Measurements from ENCODE around the gene FAAH.

FAAH gene

DNA sequence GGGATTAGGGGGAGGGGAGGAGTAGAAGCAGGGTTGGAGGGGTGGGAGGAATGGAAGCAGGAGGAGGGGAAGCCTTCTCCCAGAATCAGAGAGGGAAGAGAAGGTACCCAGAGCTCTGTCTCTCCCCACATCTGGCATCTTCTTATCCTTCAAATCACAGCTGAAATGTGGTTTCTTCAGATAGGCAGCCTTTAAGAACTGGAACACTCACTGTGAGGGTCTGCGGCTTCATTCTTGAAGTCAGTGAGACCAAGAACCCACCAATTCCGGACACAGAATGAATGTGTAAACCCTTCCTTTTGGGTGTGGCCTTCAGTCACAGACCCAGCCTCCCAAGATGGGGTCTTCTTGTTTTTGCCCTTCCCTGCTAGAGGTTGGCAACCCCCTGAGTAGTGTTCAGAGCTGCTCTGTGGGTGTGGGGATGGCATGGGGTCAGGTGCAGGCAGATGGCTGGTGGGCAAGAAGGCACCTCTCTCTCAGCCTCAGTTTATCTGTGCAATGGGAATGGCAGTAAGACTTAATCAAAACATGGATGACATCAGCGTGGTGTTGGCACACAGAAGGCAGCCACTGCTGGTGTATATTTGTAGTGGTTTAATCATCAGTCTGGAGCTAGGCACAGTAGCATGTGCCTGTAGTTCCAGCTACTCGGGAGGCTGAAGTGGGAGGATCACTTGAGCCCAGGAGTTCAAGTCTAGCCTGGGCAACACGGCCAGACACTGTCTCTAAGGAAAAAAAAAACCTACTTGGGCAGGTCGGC lies 7.2 kb downstream of the FAAH start:
- DNase-seq, result peak; percentile 39 to 50 (median 45)

DNA sequence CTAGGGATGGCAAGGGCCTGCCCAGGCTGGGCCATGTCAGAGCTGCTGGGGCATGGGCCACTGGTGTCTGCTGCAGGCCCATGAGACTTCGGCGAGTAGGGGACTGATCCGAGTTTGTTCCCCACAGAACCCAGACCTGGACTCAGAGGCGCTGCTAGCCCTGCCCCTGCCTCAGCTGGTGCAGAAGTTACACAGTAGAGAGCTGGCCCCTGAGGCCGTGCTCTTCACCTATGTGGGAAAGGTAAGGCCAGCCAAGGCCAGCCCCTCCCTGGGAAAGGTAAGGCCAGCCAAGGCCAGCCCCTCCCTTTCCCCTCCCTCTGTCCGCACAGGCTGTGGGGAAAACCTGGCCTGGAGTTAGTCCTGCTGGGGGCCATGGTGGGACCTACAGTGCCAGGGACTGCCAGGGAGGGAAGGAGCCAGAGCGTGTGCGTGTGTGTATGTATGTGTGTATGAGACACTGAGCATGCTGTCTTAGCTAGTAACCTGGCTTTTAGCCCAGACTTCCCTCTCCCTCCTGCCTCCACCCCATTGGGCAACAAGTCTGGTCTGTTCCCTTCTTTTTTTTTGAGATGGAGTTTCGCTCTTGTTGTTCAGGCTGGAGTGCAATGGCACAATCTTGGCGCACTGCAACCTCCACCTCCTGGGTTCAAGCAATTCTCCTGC lies 8.0 kb downstream of the FAAH start:
- peak; percentile 83 to 86 (median 84) for DNase-seq

DNA sequence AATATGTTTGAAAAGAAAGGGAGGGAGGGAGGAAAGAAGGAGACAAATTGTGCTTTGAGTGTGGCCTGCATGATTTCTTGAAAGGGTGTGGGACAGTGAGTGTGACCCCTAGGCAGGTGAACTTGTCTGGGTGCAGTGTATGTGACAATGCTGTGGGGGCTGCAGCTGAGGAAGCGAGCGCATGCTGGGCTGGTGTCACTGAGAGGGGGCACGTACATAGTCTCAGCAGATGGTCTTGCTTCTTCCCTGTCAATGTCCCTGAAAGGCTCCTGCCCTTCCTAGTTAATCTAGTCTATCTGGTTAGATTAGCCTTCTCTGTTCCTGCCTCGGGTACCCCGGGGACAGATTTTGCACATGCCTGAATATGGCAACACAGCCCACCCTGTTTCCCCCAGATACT lies 9.8 kb downstream of the FAAH start:
- DNase-seq, result no peak

DNA sequence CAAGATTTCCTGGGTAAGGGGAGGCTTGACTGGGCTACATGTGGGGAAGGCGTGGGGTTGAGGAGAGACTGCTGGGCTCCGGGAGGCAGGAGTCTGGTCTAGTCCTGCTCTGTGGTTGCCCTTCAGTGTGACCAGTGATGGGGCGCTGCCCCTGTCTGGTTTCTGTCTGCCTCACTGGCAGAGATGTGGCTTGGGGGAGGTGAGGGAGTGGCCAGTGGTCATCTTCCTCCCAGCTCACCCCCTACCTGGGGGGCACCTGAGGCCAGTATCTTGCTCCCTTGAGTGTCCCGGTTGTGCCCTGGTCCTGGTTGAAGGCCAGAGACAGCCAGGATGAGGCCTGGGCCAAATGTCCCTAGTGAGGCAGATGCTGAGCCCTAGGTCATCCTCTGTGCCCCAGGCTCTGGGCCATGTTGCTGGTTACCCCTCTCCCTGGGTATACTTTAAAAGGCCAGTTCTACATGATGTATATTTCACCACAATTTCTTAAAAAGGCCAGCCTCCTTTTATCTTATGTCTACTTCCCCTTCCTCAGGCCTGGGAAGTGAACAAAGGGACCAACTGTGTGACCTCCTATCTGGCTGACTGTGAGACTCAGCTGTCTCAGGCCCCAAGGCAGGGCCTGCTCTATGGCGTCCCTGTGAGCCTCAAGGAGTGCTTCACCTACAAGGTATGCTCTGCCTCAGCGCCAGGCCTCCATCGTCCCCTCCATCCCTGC lies 10.5 kb downstream of the FAAH start:
- peak; percentile 21 to 53 (median 37) for DNase-seq

DNA sequence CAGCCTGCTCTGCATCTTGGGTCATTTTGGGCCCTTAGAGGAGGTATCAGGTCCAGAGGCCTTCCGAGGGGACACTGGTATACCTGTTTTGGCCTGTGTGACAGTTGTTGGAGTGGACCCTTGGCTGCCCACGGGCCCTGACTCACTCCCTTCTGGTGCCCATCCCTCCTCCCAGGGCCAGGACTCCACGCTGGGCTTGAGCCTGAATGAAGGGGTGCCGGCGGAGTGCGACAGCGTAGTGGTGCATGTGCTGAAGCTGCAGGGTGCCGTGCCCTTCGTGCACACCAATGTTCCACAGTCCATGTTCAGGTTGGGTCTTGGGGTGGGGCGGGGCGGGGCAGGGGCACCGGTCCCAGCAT lies 11.1 kb downstream of the FAAH start:
- DNase-seq, result no peak

DNA sequence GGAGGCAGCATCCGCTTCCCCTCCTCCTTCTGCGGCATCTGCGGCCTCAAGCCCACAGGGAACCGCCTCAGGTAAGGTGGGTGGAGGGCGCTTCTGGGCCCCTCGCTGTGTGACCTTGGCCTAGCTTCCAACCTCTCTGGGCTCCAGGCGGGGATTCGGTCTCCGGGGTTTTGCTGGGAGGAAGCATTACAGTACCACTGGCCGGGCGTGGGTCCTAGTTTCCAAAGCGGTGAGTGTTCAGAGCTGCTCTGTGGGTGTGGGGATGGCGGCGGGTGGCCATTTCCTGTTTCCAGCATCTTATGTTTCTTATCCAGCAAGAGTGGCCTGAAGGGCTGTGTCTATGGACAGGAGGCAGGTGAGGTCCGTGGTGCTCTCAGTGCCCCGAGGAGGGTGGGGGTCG lies 11.6 kb downstream of the FAAH start:
- DNase-seq, result peak in 1 of 3 donors; percentile 18

DNA sequence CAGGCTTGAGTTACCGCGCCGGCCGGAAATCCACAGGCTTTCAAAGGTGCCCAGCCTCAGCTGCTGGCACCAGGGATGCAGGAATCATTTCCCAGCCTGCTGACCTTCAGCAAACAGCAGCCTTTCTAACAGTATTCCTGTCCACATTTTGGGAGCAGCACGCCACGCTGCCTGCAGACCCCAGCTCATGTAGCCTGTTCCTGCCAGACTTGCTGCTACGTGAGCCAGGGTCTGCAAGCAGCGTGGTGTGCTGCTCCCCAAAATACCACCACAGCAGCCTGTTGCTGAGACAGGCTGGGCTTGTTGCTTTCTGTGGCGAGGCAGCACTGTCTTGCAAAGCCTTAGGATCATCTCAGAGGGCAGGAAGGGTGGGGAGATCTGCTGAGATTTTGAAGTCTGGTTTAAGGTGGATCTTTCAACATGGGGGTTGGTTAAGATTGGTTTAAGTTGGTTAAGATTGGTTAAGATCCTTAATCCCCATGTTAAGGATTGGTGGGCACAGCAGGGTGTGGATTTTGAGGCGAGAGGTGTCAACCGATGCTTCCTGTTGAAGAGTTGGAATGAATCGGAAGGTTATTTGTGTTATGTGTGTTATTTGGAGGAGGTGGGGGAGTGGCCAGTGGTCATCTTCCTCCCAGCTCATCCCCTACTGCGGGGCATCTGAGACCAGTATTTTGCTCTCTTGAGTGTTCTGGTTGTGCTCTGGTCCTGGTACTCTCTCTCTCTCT lies 12.9 kb downstream of the FAAH start:
- no peak for DNase-seq

DNA sequence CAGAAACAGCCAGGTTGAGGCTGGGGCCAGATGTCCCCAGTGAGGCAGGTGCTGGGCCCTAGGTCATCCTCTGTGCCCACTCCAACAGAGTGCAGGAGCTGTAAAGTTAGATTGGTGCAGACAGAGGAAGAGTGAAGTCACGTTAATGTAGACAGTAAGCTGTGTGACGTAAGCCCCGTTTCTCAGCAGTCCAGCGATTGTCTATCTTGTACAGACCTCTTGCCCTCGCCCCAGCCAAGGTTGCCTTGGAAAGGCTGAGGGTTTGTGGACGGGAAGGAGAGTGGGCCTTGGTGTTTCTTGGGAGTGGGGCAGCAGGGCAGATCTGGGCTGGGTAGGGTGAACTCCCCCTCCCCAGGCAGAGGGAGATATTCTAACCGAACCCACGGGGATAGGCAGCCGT lies 13.5 kb downstream of the FAAH start:
- no peak for DNase-seq

DNA sequence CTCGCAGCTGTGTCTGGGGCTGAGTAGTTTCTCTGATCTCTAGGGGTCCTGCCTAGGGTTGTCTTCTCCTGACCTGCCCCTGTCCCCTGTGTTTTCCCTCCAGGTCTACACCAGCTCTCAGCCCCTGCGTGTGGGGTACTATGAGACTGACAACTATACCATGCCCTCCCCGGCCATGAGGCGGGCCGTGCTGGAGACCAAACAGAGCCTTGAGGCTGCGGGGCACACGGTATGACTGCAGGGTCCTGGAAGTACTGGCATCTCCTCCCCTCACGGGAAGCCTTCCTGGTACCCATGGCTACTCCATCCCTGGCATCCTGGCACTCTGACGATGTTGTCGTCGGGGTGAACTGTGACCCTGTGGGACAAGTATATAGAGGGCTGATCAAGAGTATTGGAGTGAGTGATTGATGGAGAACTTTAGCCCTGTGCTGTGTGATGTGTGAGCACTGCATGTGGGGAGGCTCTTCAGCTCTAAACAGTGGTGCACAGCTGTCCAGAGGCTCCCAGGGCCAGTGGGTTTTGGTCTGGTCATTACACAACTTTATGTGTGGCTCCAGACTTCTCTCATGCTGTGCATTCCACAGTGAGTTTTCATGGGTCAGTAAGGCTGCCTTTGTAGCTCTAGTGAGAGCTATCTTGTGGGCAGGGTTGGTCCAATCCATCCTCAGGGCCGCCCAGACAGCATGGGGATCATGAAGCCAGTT lies 14.4 kb downstream of the FAAH start:
- DNase-seq, result no peak

DNA sequence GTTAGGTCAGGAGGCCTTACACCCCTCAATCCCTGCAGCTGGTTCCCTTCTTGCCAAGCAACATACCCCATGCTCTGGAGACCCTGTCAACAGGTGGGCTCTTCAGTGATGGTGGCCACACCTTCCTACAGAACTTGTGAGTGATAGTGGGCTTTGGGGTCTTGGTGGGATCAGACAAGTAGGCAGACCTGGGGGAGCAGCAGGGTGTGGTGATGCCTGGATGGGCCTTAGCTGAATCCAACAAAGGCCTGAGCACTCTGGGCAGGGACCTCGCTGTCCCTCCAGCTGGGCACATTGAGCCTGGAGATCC lies 14.9 kb downstream of the FAAH start:
- DNase-seq, result no peak

DNA sequence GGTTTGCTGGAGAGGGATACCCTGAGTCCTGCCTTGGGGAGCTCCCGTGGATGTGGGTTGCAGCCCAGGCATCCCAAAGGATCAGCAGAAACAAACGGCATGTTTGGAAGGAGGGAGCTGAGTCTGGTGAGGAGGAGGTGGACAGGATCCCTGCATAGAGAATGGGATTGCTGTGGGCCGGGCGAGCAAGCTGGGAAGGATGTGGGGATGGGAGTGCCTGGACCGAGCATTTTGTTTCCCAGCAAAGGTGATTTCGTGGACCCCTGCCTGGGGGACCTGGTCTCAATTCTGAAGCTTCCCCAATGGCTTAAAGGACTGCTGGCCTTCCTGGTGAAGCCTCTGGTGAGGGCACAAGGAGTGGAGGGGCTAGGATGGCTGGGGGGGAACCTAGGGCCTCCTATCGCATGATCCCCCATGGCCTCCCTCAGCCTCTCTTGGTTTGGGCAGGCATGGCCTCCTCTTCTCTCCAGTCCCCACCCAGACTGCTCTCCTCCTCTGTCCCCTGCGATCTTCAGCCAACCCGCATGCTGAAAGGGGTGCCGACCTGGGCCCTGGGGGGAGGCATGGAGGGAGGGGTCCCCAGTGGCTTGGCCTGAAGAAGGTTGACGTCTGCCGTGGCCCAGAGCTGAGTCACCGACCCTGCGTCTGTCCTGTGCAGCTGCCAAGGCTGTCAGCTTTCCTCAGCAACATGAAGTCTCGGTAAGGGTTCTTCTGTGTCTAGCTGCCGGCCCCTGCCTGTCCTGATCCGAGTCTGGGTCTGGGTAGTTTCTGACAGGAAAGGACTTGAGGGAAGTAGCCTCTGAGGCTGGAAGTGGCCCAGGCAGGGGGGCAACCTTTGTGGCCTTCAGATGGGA lies 16.3 kb downstream of the FAAH start:
- no peak for DNase-seq

DNA sequence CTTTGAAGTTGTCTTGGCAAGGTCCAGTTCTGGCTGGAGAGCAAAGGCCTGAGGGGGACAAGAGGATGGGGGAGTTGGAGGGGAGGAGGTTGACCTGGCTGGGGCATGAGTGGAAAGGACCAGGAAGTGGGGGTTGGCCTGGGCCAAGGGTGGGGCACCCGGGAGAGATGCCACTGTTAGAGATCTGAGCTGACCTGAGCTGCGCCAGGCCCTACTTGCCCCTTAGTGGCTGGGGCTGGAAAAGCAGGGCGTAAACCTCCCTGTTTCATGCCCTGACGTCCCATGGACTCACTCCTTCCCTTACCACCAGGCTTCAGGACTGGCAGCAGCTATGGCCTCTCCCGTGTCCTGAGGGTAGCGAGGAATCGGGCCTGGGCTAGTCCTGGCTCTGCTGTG lies 16.9 kb downstream of the FAAH start:
- DNase-seq, result no peak

DNA sequence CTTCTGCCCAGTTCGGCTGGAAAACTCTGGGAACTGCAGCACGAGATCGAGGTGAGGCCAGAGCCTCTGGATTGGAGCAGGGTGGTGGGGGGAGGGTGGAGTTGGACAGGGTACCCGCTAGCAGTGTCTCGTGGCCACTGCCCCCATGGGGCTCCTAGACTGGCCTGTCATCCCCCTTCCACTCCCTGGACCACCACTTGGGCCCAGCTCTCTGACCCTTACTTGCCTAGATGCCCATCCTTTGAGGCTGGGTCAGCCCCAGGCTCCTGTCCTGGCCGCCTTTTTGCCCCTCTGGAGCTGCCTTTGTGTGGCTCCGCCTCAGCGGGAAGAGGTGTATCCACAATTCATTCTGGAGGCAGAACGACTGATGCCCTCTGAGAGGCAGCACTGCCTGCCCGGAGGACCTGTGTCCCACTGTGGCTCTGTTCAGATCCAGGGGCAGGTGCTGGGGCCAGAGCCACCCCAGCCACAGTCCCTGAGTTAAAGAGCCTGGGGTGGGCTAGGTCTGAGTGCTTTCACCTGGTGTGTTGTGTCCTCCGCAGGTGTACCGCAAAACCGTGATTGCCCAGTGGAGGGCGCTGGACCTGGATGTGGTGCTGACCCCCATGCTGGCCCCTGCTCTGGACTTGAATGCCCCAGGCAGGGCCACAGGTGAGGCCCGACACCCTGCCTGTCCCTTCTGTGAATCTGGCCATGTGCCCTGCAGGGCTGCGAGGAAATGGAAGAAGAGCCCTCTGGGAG lies 17.7 kb downstream of the FAAH start:
- no peak for DNase-seq

DNA sequence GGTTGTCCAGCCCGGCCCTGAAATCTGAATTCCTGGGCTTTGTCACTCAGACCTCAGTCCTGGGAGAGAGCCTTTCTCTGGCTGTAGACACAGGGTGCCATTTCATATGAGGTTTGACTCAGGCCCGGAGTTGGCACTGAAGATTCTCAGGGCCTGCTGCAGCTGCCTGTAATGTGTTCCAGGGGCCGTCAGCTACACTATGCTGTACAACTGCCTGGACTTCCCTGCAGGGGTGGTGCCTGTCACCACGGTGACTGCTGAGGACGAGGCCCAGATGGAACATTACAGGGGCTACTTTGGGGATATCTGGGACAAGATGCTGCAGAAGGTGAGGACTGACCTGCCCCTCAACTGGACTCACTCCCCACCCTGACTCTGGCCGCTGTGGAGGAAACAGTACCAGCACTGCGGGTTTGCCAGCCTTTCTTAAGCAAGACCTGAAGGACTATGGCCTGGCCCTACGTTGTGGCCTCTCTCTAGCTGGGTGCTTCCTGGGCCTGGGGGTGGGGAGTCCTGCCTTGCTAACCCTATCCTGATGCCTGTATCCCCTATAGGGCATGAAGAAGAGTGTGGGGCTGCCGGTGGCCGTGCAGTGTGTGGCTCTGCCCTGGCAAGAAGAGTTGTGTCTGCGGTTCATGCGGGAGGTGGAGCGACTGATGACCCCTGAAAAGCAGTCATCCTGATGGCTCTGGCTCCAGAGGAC lies 18.9 kb downstream of the FAAH start:
- no peak for DNase-seq

DNA sequence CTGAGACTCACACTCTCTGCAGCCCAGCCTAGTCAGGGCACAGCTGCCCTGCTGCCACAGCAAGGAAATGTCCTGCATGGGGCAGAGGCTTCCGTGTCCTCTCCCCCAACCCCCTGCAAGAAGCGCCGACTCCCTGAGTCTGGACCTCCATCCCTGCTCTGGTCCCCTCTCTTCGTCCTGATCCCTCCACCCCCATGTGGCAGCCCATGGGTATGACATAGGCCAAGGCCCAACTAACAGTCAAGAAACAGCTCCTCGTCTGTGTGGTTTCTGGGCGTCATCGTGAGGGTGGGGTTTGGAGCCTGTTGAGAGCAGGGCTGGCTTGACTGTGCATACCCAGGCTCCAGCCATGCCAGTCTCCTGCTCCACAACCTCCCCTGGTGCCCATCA lies 19.5 kb downstream of the FAAH start:
- DNase-seq, result peak in 2 of 3 donors; percentile 28 to 34

DNA sequence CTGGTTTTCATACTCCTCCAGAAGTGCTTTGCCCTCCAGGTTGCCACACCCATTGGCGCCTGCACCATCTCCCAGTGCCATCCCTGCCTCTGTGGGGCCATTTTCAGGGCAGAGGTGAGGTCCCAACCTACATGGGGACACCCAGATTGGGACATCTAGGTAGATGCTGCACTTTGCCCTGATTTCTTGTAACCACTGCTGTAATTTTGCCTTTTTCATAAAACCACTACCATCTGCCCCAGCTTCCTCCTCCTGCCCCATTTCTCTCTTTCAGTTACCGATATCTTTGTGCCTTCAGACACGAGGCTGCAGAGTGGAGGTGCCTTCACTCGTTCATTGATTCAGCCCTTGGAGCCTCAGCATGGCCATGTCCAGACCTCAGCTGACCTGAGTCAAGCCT lies 21.4 kb downstream of the FAAH start:
- no peak for DNase-seq

DNA sequence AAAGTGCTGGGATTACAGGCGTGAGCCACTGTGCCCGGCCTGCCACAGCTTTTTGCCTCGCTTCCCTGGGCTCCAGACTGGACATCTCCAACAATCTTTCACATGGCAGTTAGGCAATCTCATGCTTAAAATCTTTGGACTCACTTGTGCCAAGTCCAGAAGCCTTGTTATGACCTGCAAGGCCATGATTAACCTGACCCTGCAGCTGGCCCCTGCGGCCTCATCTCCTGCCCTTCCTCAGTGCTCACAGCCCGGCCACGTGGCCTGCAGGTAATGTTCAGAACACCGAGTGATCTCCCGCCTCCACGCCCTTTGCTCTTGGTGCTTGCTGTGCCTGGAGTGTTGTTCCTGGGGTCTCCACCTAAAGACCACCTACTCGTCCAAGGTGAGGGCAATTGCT lies 24.9 kb downstream of the FAAH start:
- no peak for DNase-seq

DNA sequence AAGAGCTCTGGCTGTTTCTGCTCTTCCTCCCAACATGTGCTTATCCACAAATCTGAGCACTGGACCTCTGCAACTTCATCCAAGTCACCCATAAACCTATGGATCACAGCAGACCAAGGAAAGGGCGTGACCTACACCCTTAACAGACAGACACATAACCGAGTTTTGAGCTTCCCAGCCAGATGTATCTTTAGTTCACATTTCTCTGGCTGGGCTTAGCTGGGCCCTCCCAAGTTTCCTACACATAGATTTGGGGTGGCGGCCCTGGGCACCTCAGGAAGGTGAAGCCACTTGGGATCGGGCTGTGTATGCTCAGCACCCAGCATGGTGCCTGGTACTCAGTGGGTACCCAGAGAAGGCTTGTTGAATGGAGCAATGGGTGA lies 26.4 kb downstream of the FAAH start:
- DNase-seq, result no peak

DNA sequence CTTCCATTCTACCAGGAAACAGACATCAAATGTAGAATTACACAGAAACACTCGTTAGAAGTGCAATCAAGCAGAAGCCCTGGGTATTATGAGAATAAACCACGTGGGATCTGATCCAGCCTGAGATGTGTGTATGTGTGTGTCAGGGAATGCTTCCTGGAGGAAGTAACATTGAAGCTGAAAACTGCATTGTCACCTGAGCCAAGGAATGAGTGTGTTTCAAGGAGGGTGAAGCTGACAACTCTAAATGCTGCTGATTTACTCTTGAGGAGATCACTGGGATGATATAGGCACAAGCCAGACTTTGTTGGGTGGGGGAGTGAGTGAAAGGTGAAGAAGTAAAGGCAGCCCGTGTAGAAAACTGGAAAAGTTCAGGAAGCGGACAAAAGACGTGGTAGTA lies 27.6 kb downstream of the FAAH start:
- DNase-seq, result no peak

DNA sequence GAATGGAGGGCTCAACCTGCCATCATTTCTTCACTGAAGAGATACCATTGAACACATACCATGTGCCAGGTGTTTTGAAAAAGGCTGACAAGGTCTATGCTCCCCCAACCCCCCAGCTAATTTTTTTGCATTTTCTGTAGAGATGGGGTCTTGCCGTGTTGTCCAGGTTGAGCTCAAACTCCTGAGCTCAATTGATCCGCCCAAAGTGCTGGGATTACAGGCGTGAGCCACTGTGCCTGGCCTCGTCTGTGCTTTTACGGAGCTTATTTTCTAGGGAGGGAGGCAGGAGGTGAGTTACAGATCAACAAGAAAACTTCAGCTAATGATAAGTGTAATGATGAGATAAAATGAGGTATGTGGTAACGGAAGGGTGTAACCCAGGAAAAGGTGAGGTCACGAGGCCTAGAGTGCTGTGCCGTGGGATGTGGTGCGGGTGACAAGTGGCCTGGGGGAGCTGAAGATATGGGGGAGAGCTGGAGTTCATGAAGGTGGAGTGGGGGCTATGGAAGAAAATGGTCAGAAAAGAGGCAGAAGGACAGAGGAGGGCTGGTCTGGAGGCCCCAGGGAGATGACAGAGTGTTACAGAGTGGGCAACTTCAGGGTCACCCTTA lies 28.2 kb downstream of the FAAH start:
- no peak for DNase-seq
